Lung microvascular endothelial cell (primary cell): ENCODE results near the gene CRACDL. TPM values are rescaled to one million over a fixed set of nuclear protein-coding genes. Genes with fewer than 3 reads are reported as not detected.
"Not testable (repeated sequence)": the region's sequence is repeated elsewhere in the genome, so short reads cannot be mapped to it uniquely, and the experiment has no call there.

Source experiments
- DNase-seq, 2 donors: peaks; one replicate each; pipeline versions ENCODE4 v3.0.0 to v3.0.0-alpha.2; 2010; ENCODE audit warnings: low read depth in 2 of 2
- total RNA-seq: library from RNA; depleted of rRNA; stranded (reverse); fragments of >200 nt; gene quantifications from 2 replicates; pipeline ENCODE4 v1.2.1, GENCODE V29; 2014

The CRACDL gene
- total RNA-seq, 1 donor from 2014 or later: 0.60 TPM

DNA sequence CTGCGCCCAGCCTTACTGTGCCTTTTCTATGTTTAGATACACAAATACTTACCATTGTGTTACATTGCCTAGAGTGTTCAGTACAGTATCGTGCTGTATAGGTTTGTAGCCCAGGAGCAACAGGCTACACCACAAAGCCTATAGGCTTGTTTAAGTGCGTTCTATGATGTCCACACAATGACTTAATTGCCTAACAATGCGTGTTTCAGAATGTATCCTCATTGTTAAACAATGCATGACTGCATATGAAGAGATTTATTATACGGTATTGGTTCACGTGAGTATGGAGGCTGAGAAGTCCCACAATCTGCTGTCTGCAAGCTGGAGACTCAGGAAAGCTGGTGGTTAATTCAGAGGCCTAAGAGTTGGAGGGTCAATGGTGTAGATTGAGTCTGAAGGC lies 158.9 kb downstream of the CRACDL start:
- DNase-seq: no peak

DNA sequence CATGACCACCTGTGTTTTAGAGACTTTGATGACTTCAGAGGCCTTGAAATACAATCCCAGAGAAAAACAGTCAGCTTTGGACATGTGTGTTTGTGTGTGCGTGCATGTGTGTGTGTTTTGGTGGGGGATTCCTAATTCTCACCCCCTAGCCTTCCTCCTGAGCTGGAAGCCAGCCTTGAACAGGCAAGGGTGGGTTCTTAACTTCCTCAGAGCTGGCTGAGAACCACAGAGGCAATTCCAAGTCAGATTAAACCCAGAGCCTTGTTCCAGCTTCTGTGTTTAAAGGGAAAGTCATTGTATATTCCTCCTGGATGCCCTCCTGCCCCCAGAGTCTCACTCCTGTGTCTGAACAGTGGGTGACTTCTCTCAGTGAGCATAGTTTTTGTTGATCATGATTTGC lies 159.9 kb downstream of the CRACDL start:
- DNase-seq: peak in 1 of 2 donors; percentile 11

DNA sequence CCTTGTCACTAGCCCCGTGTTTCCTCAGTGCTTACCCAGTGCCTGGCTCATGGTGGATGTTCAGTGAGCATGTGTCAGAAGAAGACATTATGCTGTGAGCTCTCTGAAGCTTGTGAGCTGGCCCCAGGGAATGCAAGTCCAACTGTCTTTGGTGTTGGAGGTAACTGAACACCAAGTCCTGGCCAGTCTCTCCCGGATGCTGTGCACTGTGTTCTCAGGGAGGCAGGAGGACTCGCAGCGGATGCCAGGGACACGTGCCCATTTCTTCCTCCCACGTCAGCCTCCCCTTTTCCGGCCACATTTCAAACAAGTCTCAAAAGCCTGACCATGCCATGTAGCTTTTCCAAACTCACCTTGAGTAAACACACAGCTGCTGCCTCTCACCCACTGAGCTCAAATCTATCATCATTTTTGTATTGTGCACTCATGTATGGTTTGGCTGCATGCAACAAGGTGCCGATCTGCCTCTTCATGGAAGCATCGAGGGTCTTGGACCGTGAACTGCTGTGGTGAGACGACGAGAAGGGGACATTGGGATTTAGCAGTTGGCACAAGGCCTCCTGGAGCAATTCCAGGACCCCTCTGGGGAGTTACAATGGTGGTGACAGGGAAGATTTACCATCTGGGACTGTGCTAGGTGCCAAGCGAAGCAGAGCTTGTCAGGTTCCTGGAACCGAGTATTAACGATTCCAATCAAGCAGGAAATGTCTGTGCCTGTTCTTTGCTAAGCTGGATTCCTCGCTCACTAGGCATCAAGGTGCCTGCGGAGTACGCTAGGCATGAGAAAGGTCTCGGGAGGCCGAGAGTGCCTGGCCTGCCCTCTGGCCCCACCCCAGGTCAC lies 160.7 kb downstream of the CRACDL start:
- DNase-seq: peak; percentile 68 to 80

DNA sequence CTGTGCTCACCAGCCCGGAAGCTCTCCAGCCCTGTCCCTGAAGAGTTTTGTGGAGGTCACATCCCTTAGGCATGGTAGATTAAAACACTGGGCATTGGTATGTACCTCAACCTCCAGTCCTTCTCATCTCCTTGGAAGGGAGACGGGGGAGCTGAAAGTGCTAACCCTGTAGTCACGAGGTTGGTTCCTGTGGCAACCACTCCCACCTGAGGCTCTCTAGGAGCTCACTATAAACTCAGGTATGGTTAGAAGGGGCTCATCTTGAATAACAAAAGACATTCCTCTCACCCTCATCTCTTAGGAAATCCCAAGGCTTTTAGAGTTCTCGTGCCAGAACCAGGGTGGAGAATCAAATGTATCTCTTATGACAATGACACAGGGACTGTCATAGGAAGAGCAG lies 162.1 kb downstream of the CRACDL start:
- no peak for DNase-seq

DNA sequence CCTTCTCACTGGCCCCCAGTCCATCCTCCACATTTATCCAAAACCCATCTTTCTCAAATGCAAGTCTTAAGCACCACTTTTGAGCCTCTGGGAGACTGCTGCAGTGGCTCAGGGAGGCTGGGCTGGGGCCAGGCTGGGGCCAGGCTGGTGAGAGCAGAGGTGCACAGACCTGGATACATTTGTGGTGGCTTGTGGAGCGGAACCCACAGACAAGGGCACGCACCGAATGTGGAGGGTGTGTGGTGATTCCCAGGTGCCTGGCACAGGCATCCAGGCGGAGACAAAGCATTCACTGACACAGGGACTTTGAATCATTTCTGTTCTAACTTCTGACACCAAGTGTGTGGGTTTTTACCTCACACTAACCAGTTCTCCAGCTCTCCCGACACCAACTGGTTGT lies 162.9 kb downstream of the CRACDL start:
- DNase-seq: no peak

DNA sequence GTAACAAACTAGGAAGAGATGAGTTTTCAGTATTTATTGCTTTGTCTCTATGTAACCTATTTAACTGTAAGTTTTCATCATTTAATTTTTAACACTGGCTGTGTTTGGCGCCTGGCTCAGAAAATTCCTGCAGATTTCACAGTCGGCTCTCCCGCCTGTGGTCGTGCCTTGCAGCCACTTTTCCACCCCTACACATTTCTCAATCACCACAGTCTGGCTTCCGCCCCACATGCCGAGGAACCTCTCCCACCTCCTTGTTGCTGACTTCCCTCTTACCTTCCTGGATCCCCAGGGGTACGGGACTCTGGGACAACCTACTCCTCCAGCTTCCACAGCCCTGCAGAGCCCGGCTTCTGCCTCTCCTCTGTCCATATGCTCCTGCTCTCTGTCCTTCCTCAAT lies 163.5 kb downstream of the CRACDL start:
- DNase-seq: no peak

DNA sequence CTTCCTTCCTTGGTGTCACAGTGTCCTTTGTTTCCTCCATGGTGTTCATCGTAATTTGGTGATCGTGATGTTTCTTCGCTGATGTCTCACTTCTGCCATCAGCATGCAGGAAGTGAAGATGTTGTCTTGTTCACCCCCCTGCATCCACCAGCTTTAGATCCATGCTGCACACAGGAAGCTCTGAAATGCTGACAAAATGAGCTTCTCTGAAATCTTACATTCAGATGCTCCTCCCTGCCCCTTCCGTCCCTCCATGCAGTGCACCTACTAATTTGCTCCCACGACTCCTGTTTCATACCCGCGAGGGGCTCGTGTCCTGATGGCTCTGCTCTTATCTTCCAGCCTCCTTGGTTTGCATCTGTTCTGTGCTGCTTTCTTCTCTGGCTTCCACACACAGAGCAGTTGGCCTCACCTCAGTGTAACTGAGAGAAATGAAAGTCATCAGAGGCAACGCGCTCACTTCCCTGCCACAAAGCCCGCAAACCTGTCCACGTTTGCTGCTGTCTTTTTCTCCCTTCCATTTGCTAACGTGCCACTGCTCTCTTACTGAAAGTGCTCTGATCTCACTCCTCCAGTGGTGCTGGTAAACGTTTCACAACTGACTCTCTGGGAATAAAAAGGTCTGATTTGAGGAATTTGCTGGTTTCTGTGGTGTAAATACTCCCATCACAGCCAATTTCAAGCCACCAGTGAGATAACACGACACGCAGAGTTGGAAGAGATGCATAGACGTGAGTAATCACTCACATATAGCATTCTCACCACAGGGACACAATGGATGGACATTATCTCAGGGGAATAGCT lies 164.1 kb downstream of the CRACDL start:
- peak in 1 of 2 donors; percentile 5 for DNase-seq

DNA sequence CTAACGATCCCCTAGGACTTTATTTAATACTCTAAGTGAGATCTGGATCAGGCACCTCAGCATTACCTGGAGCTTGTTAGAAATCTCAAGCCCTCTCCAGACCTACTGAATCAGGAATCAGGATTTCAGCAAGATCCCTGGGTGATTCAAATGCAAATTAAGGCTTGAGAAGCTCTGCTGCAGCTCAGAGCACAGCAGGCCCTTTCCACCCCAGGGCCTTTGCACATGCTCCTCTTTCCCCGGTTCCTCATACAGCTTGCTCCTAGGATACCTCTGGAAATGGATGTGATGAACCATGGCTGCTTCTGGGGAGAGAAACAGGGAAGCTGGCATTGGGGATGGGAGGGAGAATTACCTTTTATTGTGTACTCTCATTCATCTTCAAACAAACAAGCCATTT lies 164.8 kb downstream of the CRACDL start:
- no peak for DNase-seq

DNA sequence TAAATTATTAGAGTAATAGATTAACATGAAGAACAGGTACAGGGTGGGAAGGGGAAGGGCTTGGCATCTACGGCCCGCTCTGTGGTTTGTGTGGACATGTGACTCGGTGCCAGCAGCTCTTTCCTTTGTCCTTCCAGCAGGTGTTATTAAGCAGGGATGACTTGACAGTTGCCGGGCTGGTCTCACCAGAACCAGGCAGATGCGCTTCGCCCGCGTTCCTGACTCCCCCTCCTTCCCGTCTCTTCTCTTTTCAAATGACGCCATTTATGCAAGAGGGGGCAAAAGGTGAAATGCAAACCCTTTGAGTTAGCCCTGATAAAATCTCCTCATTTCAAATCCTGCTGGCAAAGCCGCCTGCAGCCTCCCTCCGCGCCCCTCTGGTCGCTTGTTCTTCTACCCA lies 166.2 kb downstream of the CRACDL start:
- DNase-seq: no peak

DNA sequence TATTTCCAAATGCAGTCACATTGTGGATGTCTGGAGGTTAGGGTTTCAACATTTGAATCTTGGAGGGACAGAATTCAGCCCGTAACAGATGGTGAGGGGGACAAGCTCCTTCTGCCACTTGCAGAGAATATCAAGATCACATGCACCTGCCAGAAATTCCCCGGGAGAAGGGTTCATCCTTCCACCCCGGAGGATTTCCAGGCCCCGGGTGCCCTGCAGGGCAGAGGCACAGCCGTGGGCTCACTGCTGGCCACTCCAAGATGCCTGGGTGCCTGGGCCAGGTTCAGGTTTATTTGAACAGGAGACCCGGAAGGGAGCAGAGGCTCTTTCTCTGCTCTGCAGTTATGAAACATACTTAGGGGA lies 166.9 kb downstream of the CRACDL start:
- DNase-seq: no peak

DNA sequence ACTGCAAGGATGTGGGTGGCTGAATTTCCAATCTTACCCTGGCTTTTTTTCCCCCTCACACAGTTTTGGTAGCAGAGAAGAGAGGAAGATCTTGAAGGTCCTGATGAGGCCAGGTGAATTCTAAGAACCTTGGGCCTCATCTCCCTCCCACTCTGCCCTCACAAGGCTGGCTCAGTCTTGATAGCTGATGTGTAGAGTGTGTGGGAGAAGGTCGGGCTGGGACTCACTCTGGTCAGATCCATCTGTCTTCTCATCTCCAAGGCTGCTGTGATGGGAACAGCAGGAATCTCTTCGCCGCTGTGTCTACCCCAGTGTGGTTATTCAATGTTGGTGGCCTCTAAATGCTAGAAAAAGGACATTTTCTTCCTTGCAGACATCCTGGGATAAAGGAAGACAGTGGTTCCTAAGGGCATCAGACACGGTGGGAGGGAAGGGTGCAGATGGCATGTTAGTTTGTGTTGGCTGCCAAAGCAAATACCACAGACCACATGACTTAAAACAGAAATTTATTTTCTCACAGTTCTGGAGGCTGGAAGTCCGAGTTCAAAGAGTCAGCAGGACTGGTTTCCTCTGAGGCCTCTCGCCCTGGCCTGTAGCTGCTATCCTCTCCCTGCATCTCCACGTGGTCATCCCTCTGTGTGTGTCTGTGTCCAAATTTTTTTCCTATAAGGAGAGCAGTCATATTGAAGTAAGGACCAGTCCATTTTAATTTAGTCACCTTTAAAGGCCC lies 167.5 kb downstream of the CRACDL start:
- peak; percentile 75 to 89 for DNase-seq

DNA sequence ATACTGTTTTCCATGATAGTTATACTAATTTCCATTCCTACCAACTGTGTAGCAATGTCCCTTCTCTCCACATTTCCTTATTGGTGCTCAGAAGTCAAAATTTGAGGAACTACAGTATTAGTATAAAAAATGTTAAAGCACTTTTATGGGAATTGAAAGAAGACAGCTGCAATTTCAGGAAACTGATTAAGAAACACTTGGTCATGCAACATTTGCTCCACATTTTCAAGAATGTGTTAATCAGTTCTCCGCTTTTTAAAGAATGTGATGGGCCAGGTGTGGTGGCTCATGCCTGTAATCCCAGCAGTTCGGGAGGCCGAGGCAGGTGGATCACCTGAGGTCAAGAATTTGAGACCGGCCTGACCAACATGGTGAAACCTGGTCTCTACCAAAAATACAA lies 171.5 kb downstream of the CRACDL start:
- no peak for DNase-seq

DNA sequence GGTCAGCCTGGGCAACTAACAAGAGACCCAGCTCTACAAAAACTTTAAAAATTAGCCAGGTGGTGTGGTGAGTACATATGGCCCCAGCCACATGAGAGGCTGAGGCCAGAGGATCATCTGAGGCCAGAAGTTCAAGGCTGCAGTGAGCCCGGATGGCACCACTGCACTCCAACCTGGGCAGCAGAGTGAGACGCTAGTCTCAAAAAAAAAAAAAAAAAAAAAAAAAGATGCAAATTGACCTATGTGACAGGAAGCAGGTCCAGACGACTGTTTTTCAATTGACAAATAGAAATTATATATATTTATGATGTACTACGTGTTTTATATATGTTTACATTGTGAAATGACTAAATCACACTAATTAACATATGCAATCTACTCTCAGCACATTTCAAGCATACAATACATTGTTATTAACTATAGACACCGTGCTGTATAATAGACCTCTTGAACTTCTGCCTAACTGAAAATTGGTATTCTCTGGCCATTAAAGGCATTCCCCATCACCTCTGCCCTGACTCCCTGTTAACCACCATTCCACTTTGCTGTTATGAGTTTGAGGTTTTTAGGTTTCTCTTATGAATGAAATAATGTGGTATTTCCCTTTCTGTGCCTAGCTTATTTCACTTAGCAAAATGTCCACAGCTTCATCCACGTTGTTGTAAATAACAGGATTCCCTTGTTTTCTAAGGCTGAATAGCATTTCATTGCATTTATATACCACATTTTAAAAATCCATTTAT lies 172.6 kb downstream of the CRACDL start:
- no peak for DNase-seq

DNA sequence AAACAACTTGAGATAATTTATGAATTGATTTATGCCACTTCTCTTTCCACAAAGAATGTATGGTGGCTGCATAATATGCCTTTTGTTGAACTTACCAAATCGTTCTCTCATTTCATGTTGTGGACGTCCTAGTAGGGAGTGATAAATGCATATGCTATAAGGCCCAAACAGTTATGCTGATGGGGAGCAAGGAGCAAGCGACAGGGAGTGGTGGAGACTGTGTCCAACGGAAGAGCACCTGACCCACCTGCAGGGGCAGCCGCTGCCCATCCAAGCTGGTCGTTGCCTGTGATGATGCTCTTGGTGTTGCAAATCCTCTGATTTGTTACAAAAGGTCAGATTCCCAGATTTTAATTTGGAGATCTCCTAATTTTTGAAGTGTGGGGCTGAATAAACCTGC lies 174.1 kb downstream of the CRACDL start:
- no peak for DNase-seq

DNA sequence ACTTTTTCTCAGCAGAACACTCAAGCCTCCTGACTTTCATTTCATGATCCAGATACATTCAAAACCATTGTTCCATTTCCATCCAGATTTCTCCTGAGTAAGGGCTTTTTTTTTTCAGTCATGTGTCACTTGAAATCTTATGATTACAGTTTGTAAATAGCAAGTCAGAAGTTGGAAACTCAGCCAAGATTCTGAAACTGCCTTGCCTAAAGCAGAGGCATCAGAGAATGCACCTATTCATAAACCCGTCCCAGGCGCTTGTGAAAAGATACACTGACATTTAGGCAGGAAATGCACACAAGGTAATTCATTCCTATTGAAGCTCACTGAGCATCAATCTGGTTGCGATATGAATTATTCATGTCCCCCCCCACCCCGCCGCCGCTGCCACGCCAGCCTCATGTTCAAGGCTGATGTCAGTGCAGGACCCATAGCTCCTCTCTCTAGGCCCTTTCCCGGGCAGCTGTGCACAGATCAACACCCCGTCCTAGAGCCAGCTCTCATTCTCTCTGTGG lies 174.7 kb downstream of the CRACDL start:
- peak in 1 of 2 donors; percentile 40 for DNase-seq

DNA sequence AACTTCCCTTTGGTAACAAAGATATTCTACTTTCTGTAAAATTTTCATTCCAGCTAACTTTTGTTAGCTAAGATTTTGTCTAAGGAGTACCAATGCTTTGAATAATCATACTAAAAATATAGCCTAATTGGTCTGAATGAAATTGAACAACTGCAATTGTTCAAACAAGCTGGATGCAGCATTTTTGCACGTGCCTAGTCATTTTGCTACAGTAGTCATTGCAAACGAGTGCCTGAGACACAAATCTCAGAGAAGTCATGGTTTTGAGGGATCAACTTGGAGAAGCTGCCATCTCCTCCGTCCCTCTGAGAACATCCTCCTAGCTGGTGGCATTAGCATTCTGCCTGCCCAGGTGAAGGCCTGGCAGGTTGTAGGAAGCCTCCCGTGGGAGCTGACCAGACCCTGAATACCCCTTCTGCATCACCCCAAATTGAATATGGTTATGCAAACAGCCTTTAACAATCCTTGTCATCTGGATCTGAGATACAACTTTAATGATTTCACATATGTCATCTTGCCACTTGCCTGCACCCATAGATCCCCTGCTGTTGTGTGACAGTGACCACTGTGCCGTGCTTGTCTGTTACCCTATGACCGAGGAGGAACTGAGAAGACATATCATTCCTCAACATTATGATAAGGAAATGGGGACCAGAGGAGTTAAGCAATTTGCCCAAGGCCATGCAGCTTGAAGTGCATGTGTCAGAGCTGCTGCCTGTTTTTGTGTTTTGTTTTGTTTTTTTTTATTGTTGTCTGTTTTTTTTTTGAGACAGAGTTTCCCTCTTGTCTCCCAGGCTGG lies 176.0 kb downstream of the CRACDL start:
- no peak for DNase-seq

DNA sequence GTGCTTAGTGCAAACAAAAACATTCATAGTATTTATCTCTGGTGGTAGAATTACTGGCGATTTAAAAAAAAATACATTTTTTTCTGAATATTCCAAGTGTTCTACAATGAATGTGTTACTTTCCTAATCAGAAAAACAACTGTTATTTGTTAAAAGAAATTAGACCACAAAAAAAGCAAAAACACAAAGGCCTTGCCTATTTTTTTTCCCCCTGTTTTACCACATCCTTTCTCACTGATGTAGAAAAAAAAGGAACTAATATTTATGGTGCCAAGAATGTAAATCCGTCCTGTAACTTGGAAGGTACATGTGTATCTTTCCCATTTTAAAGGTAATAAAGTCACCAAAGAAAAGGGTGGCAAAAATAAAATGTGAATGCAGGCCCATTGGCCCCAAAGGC lies 176.7 kb downstream of the CRACDL start:
- DNase-seq: no peak

DNA sequence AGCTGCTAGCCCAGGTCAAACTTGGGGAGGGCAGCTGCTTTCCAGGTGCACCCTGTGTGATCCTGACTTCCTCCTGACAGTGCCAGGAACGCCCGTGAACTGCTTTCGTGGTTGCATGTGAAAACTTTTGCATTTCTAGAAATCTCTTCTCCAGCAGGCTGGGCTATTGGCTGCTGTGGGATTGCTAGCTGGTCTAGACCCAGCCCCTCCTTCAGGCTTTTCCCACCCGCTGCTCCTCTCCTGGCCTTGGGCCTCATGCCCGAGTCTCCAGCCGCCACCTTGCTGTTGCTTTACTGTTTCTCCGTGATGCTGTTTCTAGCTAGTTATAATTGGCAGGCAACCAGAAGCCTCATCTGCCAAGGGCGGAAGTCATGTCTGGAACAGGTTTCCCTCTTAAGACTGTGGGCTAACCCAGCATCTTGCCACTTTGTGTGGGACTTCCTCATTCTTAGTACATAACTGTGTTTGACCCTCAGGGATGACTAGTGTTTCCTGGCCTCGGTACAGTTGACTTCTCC lies 178.1 kb downstream of the CRACDL start:
- peak; percentile 16 to 99 for DNase-seq

DNA sequence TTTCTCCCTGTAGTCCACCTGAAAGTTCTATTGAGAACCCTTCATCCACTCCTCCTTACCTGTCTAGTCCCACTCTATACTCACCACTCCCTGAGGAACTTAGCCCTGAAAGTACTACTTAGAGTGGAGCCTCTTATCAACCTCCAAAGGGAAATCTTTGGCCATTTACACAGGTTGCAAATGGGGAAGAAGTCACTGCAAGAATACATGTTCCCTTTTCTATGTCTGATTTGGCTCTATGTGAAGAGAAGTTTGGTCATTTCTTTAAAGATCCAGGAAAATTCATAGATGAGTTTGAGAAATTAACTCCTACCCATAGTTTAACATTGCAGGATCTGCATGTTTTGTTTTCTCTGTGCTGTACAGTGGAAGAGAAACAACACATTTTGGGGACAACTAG lies 182.2 kb downstream of the CRACDL start:
- DNase-seq: no peak

DNA sequence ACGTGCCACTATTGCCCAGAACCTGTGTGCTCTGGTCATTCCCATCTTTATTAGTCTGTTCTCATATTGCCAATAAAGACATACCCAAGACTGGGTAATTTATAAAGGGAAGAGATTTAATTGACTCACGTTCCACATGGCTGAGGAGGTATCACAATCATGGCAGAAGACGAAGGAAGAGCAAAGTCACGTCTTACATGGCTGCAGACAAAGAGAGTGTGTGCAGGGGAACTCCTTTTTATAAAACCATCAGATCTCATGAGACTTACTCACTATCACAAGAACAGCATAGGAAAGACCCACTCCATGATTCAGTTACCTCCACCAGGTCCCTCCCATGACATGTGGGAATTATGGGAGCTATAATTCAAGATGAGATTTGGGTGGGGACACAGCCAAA lies 183.3 kb downstream of the CRACDL start:
- DNase-seq: not testable (repeated sequence)
